ENCODE results near the gene SOX5.

- TF ChIP-seq CTCF (IDR thresholded peaks at IDR 0.05) (no peak), POLR2A (IDR thresholded peaks at IDR 0.05) (no peak), POLR2AphosphoS5 (IDR thresholded peaks at IDR 0.05) (no peak)
Measured at GRCh38 chr12:23686095-23686494, 263.4 kb downstream of the SOX5 start.

All from sigmoid colon (tissue), 4 donors.